HG03521 (cell line): Measurements from ENCODE around the gene CD63.

Experiments
- ATAC-seq: cut with Tn5 transposase; IDR thresholded peaks from one replicate; pipeline ENCODE4 v1.9.1; 2021; ENCODE audit warnings: mild to moderate bottlenecking, moderate library complexity; ENCODE audit not compliant: unreplicated experiment

The CD63 gene

DNA sequence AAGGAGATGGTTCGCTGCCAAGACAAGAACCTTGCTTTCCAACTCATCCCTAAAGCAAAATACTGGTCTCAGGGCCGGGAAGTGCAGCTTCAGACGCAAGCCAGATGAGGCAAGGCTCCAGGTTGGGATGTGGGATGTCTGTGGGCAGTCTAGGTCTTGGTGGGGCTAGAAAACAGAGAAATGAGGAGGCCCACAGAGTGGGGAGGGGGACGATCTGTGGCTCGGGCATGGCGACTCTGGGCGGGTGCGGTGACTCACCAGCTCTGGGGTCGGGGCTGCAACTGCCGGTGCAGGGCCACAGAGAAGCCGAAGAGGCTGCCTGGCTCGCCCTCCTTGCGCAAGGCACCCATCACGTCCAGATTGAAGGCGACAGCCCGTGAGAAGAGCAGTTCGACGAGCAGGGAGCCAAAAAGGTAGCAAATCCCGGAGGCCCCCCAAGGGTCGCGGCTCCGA is 21.6 kb downstream of the CD63 start:
- ATAC-seq = no peak

DNA sequence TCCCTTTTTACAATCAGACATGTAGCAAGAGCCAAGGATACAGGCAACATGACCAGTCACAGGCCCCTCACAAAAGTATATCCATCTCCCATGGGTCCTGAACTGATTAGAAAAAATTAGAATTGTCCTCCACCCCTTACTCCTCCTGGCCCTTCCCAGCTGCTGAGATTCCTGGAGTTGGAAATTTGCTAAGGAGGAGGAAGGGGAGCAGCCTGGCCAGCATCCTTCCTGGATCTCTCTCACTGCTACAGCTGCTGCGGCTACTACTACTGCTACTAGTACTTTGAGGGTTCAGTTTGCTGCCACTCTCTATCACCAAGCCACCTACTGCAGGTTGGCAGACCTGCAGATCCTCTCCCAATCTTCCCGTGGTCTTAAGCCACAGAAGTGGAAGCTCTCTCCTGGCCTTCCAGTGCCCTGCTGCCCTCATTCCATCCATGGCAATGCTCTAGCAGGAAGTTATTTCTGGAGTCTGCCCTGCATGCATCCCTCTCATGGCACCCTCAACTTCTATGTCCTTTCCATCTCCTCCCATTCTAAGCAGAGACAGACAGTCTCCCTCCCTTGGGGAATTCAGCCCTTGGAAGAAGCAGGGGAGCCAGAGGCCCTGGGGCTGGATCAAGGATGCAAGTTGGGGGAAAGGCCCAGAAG is 22.1 kb downstream of the CD63 start:
- ATAC-seq = no peak

DNA sequence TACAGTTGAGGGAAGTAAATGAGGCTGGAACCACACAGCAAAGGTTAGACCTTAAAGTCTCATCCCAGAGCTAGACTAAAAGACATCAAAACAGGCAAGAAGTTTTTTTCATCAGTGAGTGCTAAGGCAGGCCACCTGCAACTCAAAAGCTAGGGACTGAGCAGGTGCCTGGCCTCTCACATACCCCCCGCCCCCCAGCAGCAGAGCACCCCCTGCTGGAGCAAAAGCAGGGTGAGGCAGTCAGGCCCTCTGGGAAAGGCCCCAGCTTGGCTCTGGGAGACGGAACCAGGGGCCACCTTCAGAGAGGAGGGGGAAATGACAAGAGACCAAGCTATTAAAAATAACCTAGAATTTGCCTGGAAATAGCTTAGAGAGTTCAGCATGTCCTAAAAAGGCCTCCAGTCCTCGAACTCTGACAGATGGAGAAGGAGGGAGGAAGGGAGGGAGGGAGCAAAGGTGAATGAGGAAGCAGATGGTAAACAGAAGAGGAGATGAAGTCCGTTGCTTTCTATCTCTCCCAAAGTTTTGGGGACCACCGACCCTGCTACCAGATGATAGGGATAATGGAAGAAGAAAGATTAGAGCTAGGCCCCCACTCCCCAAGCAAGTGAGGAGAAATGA is 22.9 kb downstream of the CD63 start:
- ATAC-seq = no peak

DNA sequence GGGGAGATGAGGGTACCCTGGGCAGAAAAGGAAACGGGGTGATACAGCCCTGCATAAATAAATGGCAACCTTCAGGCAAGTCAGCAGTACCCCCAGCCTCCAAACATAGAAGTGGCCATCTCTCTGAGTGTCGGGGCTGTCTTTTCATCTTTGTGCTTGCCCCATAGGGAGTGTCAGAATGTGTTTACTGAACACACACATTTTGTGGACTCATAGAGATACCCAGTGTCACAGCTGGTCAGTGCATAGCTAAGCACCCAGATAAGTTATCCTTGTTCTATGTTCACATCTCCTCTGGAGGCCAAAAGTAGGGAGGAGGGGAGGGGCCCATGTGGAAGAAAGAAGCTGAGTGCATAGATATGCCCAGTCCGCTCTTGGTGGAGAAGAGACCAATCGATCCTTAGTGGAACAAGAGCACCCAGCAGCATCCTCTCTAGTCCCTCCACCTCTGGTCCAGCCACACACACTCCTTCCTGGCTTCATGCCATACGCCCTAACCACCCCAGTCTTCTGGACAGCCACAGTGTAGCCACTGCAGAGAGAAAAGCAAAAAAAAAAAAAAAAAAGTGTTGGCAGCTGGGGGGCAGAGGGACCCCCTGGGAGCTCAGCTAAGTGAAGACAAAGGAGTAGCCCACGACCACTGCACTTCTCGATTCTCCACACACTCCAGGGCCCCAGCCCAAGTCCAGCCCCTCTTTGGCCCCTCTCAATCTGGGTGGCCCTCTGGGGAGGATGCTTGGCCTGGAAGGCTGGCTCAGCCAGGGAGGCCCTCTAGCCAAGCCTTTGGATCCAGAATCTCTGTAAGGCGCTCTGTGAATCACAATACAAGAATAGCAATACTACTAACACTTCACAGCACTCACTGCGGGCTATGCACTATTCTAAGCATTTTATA is 23.7 kb downstream of the CD63 start:
- no peak for ATAC-seq

DNA sequence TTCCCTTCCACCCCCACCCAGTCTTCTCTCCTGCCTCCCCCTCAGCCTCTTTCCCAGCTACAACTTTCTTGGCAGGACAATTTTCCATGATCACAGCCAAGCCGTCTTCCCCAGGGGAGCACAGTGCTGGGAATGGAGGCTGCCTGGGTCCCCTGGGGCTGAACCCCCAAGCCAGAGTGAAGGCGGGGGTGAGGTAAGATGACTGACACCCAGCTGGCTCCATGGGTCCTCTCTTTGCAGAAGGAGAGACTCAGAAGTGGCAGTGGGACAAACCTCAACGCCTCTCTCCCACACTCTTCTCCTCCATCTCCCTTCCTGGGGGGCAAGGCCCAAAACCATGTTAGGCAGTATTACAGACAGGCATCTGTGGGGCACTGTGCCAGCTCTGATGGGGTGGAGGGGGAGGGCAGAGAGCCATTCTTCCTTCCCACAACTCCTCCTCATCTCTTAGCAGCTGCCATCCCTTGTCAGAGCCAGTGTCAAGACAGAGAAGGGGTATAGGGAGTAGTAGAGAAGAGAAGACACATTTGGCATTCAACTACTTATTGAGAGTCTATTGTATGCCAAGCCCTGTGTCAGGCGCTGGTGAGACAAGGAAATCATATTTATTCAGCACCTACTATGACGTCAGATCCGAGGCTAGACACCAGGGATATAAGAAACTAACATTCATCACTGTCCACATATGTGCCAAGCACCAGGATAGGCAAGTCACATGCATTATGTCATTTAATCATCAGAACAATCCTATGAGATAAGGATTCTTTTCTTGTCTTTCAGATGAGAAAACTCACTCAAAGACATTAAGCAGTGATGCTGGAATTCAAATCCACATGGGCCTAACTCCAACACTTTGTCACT is 24.7 kb downstream of the CD63 start:
- ATAC-seq = no peak

DNA sequence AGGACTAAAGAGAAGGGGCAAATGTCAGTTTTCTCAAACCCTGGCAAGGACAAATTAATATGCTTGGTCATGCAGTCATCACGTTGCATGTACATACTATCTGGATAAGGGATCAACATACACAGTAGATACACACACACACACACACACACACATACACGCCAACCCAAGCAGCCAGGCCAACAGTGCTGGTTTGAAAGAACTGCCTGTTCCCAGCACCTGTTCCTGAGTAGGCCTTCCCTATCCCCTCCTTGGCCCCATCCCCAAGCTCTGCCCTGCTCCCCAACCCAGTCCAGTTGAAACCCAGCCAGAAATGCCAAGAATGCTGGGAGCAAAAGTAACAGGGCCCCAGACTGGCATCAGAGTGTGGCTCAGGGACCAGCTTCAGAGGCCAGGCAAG is 25.5 kb downstream of the CD63 start:
- no peak for ATAC-seq

DNA sequence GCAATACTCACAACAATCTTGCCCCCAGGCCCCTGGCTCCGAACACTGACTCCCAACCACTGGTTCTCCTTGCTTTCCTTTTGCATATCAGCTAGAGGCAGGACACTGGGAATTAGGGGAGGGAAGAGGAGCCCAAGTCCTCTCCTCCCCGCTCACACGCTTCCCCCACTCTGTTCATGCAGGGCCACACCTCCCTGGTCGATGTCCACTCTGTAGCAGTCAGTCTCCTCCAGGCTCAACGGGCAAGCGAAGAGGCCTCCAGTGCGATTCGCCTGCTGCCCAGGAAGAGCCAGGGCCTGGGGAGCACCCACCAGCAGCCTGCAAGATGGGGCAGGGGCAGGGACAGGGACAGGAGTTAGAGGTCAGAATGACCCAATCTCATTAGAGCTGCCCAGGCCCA is 25.9 kb downstream of the CD63 start:
- no peak for ATAC-seq

DNA sequence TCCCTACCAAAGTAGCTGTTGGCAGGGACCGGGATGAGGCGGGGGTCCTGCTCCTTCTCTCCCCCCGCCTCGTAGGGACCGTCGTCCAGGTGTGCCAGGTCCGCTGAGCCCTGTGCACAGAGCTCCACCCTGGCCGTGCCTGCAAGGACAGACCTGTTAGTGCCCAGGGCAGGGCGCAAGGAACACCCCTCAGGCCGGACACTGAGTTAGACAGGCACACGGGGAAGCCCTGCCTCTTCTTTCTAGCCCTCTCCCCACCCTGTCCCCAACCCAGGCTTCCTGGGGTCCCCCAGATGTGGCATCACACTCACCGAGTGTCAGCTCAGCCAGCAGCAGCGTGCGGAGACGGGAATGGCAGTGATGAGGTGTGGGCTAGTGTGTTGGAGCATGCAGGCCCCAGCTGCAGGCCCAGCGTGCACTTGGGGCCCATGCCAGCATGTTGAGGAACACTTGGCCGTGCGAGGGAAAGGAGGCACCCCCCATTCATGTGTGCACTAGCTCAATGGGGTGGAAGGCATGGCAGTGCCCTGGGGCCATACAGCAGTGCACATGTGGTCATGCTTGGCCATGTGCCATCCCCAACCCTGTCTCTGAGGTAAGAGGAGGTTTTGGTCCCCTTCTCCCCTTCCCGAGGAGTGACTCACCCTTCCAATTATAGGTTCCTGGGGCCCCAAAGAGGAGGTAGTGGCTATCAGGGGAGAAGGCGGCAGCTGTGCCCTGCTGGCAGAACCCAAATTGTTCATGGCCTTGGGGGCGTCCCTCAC is 28.4 kb downstream of the CD63 start:
- ATAC-seq = no peak

DNA sequence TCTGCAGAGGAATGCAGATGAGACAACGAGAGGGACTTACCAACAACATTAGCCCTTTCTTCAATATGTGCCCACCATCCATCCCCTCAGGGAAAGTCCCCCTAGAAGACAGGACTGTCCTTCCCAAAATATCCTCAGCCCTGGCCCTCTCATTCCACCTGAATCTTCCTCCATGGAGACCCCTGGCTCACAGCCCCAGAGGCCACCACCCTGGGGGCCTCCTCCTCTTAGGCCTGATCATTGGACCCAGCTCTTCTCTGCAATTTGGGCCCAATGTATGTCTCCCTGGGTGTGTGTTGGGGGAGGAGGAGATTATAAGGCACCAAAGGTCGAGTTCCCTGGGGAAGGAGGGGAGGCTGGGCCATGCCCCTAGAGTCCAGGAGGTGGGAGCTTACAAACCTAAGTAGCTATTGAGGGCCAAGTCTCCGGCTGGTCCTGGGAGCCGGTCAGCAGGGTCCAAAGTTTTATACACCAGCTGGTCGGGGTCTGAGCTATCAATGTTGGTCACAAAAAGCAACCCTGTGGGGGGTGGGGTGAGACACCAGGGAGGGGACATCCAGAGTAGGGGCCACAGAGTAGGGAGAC is 29.2 kb downstream of the CD63 start:
- ATAC-seq = no peak

DNA sequence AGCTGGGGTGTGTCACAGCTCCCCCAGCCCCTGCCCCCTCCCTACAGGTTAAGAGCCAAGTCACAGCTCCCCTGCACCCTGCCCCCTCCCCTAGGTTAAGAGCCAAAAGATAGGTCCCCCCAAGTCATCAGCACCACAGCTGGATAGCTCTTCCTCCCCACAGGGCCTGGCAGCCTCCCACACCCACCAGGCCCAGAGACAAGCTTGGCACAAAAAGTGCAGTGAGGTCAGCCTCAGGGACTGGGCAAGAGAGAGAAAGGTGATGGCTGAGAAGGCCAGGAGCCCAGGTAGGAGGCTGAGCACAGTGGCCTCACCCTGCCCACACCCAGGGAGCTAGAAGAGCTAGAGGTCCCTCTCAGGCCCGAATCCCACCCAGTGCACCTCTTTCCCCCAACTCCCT is 29.8 kb downstream of the CD63 start:
- ATAC-seq = no peak

DNA sequence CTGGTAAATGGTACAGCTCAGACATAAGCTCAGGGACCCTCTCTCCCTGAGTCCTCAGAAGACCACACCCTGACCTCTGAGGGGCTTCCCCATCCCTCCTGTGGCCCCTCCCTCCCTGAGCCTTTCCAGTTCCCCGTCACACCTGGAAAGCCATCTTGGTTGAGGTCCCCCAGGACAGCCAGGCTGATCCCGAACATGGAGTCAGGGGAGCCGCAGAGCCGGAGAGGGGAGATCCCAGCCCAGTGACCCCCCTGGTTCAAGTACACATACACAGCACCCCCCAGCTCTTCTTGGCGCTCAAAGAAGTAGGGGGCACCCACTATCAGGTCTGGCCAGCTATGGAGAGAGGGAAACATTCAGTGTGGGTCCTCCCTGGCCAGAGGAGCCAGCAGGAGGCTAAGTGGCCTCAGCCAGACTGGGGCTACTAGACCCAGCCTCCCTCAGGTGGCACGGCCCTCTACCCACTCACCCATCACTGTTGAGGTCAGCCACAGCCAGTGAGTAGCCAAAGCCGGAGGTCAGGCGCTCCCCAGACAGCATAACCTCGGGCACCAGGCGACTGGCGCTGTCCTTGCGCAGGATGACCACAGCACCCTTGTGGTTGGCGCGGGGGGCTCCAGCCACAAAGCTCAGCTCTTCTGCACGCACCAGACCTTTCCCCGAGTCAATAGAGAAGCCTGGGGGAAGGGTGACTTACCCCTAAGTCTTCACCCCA is 30.4 kb downstream of the CD63 start:
- ATAC-seq = no peak

DNA sequence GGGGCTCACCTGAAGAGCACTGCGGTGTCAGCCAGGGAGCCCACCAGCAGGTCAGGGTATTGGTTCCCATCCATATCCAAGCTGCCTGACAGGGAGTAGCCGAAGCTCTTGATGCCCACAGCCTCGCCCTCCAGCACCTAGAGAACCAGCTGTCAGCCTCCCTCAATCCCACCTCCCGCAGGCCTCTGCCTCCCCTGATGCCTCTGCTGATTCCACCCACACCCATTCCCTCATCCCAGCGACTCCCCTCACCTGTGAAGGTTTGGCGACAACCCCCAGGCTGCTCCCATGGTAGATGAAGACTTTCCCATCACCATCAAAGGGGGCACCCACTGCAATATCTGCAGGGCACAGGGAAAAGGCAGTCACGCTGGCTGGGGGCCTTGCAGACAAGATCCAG is 31.1 kb downstream of the CD63 start:
- ATAC-seq = no peak

DNA sequence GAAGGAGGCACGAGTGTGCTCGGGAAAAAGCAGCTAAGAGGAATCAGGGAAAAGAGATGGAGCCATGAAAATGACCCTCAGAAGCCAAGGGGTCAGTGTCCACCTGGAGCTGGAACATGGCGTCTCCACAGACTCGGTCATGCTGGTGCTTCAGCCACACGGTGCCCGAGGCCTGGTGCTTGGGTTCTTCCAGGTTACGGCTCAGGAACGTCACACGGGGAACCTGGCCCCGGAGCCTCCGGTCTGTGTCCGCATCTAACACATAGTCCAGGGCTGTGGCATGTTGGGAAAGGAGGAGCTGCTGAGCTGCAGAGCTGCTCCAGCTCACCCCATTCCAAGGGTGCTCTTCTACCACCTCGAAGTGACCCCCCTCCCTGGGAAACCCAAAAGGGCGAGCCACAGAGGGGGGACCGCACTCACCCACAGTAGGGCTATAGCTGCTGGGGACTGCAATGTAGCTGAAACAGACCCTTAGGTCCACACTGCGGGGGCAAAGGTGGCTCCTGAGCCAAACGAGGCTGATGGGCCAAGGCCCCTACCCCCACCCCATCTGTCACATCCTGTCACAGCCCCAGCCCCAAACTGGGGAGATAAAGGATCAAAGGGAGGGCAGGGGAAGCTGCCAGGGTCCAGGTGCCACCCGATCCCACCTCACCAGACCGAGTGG is 31.9 kb downstream of the CD63 start:
- no peak for ATAC-seq

DNA sequence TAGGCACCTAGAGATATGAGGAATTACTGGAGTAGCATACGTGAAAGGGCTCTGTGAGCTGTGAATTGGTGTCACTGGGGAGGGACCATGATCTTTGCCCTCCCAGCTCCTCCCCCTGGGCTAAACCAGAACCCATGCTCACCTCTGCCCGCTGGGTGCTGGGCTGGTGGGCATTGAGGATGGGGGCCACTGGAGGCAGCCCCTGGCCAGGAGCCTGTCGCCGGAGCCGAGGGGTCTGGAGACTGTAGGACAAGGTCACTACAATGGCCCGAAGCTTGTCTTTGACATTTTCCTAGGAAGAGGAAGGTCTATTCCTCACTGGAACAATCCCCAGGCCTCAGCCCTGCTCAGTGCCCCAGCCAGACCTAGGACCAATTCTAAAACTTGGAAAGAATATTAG is 32.7 kb downstream of the CD63 start:
- no peak for ATAC-seq

DNA sequence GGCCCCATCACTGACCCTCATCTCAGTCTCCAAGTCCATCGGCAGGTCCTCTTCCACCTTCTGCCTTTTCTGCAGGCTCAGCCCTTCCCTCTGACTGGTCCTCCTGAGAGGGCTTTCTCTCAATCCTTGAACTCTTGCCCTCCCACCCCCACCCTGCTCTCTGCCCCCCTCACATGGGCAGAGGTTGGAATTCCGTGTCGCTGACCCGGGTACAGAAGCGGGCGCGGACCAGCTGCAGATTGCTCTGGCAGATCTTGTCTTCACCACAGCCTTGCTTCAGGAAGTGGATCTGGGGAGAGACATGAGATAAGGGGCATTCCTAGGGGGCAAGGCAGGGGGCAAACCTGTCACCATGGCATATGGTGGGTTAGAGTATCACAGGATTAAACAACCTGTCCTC is 33.5 kb downstream of the CD63 start:
- ATAC-seq = no peak

DNA sequence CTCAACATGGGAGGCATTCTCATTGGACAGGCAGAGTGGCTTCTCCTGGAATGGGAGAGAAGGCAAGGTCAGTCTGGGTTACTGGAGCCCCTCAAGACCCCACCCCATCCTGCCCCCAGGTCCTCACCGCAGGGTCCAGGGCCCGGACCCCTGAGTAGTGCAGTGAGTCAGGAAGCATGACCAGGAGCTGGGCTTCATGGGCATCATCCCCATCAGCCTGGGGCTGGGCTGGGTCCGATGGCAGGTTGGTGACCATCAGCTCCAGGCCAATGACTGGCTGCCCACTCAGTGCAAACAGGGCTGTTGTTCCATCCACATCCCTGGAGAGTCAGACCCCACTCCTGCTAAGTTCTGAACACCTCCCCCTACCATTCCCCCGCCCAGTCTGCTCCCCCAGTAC is 34.2 kb downstream of the CD63 start:
- no peak for ATAC-seq

DNA sequence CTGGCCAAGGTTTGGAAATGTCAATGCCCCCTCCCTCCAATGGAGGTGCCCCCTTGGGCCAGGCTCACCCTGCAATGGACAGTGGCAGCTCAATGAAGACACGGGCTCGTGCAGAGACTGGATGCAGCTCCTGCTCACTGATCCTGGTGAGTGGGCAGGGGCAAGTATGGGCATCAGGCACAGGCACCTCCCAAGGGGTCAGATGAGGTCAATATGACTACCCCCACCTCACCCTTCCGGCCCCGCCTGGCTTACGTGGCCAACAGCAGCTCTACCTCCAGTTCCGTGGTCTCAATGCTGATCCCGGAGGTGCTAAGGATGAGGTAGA is 34.7 kb downstream of the CD63 start:
- no peak for ATAC-seq

DNA sequence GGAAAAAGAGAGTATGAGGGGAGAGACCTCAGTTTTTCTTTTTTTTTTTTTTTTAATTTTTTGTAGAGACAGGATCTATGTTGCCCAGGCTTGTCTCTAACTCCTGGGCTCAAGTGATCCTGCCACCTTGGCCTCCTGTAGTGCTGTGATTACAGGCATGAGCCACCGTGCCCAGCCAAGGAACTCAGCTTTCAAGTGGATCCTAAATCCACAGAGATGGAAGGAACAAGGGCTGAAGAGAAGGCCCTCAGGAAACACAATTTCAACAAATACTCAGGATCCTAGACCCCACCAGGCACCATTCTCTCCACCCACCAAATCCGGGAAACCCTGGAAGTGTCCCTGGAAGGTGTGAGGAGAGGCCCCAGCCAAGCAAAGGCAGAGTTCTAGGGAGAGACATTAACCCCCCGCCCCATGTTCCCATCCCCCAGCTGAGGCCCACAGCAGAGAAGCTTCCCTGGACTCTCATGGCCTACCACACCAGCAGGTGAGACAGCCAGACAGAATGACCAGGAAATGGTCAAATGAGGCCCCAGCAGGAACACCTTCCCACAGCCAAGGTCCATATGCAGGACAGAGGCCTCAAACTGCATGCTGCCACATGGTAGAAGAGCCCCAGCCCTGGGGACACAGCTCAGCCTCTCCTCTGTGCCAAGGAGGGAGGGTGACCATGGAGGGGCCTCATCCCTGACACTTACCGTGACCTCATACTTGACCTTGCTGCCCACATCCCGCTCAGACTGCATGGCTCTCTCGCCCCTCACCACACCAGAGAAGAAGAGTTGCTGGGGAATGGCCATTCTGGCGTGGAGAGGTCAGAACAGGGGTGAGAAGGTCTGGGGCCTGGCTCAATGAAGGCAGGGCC is 35.3 kb downstream of the CD63 start:
- ATAC-seq = no peak
